SH-SY5Y (cell line): ENCODE results near the gene SH3TC2.

Experiments
- GATA2 ChIP-seq: IDR thresholded peaks from 2 replicates; pipeline ENCODE4 v1.6.1; 2011; ENCODE audit warnings: mild to moderate bottlenecking, low read depth, low read length
- GATA3 ChIP-seq: IDR thresholded peaks from 2 replicates; pipeline ENCODE4 v1.6.1; 2011; ENCODE audit warnings: low read depth, mild to moderate bottlenecking, low read length, moderate library complexity

DNA sequence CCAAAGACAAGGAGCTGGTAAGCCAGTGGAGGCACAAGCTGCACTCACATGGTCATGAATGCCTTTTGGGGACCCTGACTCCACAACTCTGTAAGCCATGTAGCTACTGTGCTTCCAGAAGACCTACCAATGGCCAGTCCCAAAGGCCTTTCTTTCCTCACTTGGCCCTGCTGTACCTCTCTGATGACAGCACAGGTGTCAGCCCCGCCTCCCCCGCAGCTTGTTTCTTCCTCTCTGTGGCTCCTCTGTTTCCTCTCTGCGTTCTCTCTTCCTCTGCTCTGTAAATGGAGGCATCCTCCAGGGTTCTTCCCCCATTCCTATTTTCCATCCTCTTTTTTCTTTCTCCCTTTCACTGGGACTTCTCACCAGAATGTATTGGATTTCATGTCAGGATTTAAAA is 26.7 kb downstream of the SH3TC2 start:
- no peak for TF ChIP-seq GATA2
- TF ChIP-seq GATA3 = no peak
